Testis (tissue), 2 donors: ENCODE data around the gene LEMD2.

Experiments
- CTCF ChIP-seq, 3 experiments: fragments of 450-650 bp in 2 of 3; fragments of 200-600 bp in 1 of 3; sonication (generic) in 1 of 3; IDR thresholded peaks; one replicate each; pipeline ENCODE4 v1.5.1; 2016 to 2019; ENCODE audit warnings: antibody characterized with exemption in 3 of 3, mild to moderate bottlenecking in 2 of 3, moderate library complexity in 1 of 3
- POLR2A ChIP-seq: fragments of 450-650 bp; IDR thresholded peaks from one replicate; pipeline ENCODE4 v1.6.1; 2017; ENCODE audit warnings: antibody characterized with exemption, mild to moderate bottlenecking, moderate library complexity

- TF ChIP-seq CTCF (IDR thresholded peaks at IDR 0.05) (no peak), POLR2A (no peak)
These were observed 55.9 kb downstream of the LEMD2 start for GRCh38 chr6:33732817-33733708.
